Esophagus muscularis mucosa (tissue), 4 donors: ENCODE data around the gene PRR12.

Experiments used
- EP300 ChIP-seq: sonication (generic); formaldehyde crosslinking; IDR thresholded peaks from one replicate; pipeline ENCODE4 v1.6.1; 2017; ENCODE audit warnings: antibody characterized with exemption
- POLR2A ChIP-seq: fragments of 450-650 bp; IDR thresholded peaks from one replicate; pipeline ENCODE4 v1.6.1; 2017; ENCODE audit warnings: antibody characterized with exemption, moderate library complexity, mild to moderate bottlenecking, low read depth
- POLR2AphosphoS5 ChIP-seq, 2 donors: sonication (generic); formaldehyde crosslinking; IDR thresholded peaks; one replicate each; pipeline ENCODE4 v1.6.1; 2017; ENCODE audit warnings: antibody characterized with exemption in 2 of 2
- TF ChIP-seq, protein P1 (sequence below), 3 experiments: fragments of 200-600 bp in 2 of 3; fragments of 450-650 bp in 1 of 3; sonication (generic) in 2 of 3; IDR thresholded peaks; one replicate each; pipeline ENCODE4 v1.5.1; 2017 to 2019; ENCODE audit warnings: antibody characterized with exemption in 3 of 3, mild to moderate bottlenecking in 2 of 3, moderate library complexity in 1 of 3

DNA sequence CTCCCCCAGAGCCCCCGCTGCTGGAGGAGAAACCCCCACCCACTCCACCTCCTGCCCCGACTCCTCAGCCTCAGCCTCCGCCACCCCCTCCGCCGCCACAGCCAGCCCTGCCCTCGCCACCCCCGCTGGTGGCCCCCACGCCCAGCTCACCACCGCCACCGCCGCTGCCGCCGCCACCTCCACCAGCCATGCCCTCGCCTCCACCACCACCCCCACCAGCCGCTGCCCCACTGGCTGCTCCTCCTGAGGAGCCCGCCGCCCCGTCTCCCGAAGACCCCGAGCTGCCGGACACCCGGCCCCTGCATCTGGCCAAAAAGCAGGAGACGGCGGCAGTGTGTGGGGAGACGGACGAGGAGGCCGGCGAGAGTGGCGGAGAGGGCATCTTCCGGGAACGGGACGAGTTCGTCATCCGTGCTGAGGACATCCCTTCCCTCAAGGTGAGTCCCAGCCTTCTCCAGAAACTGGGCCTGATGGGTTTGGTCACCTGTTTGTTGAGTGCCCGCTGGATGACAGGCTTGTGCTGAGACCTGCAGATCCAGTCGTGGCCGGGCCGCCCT, 10.6 kb downstream of the PRR12 start:
- TF ChIP-seq POLR2AphosphoS5 (IDR thresholded peaks at IDR 0.05), result no peak
- TF ChIP-seq, protein P1, sequence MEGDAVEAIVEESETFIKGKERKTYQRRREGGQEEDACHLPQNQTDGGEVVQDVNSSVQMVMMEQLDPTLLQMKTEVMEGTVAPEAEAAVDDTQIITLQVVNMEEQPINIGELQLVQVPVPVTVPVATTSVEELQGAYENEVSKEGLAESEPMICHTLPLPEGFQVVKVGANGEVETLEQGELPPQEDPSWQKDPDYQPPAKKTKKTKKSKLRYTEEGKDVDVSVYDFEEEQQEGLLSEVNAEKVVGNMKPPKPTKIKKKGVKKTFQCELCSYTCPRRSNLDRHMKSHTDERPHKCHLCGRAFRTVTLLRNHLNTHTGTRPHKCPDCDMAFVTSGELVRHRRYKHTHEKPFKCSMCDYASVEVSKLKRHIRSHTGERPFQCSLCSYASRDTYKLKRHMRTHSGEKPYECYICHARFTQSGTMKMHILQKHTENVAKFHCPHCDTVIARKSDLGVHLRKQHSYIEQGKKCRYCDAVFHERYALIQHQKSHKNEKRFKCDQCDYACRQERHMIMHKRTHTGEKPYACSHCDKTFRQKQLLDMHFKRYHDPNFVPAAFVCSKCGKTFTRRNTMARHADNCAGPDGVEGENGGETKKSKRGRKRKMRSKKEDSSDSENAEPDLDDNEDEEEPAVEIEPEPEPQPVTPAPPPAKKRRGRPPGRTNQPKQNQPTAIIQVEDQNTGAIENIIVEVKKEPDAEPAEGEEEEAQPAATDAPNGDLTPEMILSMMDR (IDR thresholded peaks at IDR 0.05), result no peak
- TF ChIP-seq EP300, result no peak
- TF ChIP-seq POLR2A, result no peak
